SH-SY5Y (cell line): Measurements from ENCODE around the gene MYRF.

Experiments used
- GATA2 ChIP-seq: IDR thresholded peaks from 2 replicates; pipeline ENCODE4 v1.6.1; 2011; ENCODE audit warnings: mild to moderate bottlenecking, low read depth, low read length
- GATA3 ChIP-seq: IDR thresholded peaks from 2 replicates; pipeline ENCODE4 v1.6.1; 2011; ENCODE audit warnings: low read depth, mild to moderate bottlenecking, low read length, moderate library complexity

DNA sequence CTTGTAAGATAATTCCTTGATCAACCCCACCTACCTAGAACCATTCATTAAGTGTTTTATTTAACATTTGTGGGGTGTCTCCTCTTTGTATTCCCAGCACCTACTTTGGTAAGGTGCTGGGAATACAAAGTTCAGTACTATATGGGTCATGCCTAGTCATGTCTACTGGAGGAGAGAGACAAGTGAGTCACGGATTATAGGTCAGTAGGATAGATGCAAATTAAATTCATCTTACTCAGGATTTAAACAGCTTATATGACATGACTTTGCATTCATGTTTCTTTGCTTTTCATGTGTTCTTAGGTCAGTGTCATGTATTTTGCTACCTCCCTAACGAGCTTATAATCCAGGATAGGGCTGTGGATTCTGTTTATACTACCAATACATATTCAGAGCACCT lies 67.7 kb downstream of the MYRF start:
- TF ChIP-seq GATA2, result no peak
- no peak for TF ChIP-seq GATA3
